SKM-1 (cell line): ENCODE results near the gene MYL6B.
"Not testable (repeated sequence)": the region's sequence is repeated elsewhere in the genome, so short reads cannot be mapped to it uniquely, and the experiment has no call there.

Experiments
- DNase-seq: peaks from one replicate; lab custom pipeline; 2025; ENCODE audit not compliant: unreplicated experiment; lab: John Stamatoyannopoulos, UW

Gene MYL6B

DNA sequence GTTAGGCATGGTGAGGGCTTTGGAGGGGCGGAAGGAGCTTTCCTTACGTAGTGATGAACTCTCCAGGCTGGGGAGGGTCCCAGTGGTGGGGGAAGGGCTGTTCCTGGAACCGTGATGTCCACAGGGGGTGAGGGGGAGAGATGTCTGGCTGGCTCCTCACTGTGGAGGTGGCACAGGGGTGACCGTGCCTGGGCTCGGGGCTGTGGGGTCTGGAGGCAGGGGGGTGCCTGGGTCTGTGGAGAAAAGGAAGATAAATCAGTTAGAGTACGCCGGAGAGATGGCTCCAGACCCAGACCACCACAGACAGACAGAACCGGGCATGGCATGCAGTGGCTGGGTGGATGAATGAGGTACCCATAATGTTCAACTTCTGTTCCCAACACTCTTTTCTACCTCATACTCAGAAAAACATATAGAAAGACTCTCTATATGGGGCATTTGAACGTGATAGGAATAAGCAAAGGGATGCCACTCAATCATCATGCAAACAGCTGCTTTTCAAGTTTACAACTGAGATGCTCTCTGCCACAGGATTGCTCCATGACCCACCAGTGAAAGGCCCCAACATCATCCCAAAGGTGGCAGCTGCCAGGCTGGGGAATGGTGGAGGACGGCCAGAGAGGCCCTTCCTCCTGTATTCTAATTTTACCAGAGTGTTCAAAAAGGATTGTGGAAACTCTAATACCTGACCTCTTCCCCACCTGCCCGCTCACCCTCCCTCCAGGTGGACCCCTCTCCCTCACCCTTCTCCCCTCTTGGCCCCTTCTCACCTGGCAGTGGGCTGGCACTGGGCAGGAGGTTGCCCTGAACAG is 11.4 kb downstream of the MYL6B start:
- DNase-seq: no peak

DNA sequence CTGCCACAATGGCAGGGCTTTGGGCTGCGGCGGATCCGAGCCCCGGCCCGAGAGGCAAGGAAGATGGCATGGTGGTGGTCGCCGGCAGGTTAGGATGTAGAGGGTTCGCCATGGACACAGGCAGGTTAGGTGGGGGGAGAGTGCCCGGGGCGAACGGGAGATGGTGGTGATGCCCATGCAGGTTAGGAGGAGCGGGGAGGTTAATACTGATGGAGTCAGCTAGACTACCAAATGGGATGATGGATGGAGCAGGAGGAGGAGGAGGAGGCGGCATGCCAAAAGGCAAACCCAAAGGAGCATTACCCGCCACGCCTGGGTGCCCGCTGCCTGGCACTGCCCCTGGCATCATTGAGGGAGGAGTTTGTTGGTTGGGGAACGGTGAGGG is 11.9 kb downstream of the MYL6B start:
- DNase-seq: no peak

DNA sequence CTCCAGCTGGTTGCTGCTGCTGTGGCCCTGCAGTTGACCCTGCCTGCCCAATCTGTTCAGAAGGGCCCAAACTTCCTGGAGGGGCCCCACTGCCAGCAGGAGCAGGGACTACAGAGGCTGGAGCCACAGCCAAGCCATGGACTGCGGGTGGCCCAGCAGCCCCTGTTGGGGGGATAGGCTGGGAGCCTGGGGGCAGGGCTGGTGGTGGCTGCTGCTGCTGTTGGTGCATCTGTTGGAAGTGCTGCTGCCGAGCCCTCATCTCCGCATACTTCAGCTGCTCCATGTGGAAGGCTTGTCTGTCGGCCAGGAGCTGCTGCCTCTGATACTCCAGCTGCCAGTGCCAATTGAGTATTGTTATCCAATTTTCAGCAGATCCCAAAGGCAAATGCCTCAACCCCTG is 13.0 kb downstream of the MYL6B start:
- no peak for DNase-seq

DNA sequence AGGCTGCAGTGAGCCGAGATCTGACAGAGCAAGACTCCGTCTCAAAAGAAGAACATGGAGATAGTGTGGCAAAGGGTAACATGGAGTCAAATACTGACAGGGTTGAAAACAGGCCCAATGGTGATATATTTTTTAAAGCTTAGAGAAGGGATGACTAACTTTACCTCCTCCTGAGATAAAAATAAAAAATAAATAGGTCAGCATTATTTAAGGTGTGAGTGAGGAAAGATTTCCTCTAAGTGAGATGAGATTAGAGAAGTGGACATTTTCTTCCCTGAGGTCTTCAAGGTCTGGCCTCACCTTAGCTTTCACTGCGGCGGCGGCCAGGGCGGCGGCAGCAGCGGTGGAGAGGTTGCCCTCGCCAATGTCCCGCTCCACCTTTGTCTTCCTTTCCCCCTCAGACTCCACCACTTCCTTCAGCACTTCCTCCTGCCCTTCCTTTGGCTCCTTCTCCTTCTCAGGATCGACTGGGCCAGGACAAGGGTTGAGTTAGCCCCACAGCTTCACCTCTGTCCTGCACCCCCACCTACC is 16.9 kb downstream of the MYL6B start:
- no peak for DNase-seq

DNA sequence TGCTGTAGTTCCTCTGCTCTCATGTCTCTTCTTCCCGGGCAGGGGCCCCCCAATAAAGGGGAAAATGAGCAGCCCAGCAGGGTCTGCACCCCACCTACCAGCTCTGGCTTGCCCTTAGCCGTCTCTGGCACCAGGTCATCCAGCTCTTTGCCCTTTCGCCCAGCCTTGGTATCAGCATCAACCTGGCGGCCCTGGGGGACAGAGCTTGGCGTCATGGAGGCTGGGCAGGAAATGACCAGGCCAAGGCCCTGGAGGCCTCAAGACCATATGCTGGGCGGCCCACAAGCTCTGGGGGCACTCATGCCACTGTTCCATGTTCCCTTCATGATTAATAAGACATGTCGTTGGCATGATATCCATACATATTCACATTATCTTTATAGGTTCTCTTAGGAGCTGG is 20.5 kb downstream of the MYL6B start:
- no peak for DNase-seq

DNA sequence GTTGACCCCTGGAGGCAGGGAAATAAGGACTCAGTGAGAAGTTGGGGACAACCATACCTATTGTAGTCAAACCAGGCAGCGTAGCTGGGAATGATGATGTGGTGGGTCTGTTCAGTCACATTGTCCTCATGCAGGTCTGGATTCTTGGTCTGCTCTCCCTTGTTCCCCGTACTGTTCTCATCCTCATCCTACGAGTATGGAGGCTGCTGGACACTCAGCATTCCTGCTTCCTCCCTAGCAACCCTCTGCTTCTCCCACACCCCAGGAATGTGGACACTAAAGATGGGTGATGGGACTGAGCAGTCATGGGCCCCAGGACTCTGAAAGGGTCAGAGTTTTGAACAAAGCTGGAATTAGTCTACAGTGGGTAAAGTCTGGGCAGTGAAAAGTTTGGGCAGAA is 26.0 kb downstream of the MYL6B start:
- no peak for DNase-seq

DNA sequence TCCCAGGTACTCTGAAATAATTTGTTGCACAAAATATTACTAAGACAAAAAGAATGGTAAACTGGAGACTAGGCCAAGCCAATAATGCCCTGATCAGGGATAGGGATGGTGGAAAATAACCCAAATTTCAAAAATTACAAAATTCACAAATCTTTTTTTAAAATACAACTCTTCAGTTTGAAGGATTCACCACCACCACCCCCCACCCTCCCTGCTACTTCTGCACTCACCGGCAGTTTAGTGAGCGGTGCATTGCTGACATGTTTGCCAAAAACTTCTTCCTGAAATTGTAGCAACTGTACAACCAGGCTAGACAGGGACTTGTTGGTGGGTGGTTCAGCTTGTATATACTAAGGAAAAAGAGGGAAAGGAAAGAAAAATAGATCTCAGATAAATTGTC is 34.6 kb downstream of the MYL6B start:
- no peak for DNase-seq

DNA sequence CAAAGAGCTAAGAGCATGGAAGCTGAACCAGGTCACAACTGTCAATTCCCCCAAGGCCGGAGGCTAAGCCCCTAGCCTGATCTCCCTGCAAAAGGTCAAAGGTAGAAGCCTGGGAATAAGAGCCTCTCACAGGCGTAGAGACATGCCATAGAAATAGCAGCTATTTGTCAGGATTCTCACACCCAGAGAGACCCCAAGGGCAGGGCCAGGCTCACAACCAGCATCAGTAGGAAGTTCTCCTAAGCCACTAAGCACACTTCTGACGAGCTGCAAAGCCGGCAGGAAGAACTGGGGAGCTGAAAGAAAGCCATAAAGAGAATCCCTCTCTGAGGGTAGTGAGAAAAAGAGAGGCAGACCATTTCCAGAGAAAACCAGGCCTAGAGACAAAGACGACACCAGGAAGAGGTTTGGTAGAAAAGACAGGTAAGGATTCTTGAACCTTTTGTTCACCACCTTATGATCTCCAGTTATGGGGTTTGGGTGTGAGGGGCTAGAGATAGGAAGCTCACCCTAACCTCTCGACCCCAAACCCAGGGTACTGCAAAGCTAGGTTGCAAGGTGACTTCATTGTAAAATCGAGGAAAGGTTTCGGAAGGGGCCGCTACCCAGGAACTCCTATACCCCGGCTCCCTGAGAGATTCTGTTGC is 35.9 kb downstream of the MYL6B start:
- no peak for DNase-seq

DNA sequence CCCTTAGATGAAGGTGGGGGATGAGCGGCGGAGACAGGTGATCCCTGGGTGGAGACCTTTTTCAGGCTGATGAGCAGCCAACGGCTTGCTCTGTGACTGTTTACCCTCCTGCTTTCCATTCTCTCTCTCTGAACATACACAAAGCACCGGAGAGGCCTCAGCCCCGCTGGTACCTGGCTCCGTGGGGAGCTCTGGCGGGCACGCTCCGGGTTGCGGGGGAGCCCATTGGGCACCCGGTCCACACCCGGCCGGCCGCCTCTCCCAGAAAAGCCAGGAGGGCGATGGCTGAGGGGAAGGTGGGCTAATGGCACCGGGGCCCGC is 36.4 kb downstream of the MYL6B start:
- no peak for DNase-seq

DNA sequence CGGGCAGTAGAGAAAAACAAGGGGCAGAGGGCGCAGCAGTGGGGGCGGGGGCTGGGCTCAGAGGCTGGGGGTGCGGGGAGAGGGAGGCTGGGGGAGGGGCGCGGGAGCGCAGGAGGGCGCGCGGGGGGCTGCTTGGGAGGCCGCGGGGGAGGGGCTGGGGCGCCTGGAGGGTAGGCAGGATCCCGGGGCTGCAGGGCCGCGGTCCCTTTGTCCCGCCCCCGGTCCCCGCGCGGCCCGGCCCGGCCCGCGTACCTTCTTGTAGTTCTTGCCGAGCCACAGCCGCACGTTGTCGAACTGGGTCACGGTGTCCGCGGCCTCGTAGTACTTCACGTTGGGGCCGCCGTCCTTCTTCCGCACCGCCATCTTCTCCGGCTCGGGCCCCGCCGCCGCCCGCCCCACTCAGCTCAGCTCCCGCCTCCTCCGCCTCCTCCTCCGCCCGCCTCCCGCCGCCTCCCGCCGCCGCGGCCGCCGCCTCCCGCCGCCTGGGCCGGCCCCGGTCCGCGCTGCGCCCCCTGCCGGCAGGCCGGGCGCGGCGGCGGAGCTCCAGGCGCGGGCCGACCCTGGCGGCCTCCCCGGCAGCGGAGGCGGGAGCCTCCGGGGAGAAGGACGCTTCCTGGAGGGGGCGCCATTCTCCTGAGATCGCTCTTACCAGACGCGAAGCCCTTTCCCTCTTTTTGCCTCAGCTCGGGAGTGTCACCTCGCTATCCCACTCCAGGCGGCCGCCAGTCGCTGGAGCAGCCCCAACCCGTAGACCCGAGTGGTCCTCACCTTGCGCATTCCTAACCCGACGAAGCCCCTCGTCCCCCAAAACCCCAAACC is 36.9 kb downstream of the MYL6B start, which contains the start of gene SMARCC2:
SMARCC2 (minus strand) TSS at position 385 of the 819 bp plus-strand sequence; CDS start at position 363, 22 bp downstream.
- no peak for DNase-seq

DNA sequence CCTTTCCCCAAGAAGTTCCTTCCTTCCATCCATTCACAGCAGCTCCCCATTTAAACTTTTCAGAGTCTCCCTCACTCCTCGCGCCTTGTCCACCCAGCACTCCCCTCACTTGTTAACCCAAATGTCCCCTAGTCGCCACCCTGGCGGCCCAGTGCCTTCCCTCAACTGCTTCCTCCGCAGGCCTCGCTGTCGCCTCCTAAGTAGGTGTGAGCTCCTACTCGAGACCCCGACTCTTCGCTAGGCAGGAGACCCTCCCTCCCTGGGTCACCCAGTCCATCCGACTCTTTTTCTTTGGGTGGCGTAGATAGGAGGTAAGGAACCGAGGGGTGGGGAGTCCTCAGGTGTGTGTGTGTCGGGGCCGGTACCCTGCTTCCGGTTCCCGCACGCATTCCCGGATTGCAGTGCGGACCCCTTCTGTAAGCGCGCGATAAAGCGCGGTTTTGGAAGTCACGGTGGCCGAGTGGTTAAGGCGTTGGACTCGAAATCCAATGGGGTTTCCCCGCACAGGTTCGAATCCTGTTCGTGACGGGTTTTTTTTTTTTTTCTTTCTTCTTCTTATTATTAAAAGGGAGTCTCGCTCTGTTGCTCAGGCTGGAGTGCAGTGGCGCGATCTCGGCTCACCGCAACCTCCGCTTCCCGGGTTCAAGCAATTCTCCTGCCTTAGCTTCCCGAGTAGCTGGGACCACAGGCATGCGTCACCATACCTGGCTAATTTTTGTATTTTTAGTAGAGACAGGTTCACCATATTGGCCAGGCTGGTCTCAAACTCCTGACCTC is 37.7 kb downstream of the MYL6B start:
- peak; percentile 8 for DNase-seq

DNA sequence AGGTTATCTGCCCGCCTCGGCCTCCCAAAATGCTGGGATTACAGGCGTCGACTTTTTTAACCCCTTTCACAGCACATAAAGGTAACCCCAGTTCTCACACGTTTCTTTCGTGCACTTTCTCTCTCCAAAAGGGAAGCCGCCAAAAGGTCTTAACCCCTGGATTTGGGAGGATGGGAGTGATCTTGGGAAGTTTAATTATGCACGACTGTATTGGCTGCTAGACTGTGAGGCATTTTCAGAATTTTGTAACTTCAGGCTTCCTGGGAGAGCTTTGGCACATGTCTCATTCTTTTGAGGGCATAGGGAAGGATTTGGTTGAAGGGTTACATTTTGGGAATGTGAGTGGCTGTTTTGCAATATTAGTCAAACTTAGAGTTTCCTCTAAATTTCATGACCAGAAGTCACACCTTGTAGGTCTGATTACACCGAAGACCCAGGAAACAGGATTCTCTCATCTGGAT is 38.3 kb downstream of the MYL6B start:
- no peak for DNase-seq

DNA sequence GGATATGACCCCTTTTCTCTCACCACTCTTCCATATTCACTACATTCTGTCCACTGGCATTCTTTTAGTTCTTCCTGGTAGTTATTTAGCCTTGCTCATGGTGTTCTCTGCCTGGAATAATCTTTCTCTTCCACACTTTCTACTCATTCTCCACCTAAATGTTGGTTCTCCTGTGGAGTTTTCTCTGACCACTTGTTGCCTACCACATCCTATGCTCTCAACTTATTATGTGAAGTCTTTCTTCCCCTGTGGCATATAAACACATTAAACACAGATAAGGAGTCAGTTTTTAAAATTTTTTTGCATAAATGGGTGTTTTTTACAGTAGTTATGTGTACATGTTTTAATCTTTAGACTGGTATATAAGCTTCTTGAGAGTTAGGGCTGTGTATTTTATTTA is 40.2 kb downstream of the MYL6B start:
- DNase-seq: no peak

DNA sequence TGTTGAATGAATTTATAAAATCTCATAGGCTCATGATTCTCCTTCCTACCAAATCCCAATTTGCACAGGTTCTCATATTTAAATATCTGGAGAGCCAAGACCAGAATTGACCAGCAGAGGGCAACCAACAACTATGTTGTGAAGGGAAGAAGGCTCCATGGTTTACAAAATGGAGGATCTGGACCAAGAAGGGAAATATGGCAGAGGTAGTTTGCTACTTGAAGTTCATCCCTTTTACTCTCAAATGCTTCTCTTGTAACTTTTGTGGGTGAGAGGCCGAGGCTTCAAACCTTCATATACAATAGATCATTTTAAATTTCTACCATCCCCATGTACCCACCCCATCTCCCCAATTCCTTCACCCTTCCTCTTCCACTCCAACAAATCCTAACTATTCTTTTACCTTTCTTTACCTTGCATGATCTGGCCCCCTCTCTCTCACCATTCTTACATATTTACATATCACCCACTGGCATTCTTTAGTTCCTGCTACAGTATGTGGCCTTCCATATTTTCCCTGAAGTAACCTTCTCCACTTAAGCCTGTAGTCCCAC is 40.7 kb downstream of the MYL6B start:
- DNase-seq: peak; percentile 21

DNA sequence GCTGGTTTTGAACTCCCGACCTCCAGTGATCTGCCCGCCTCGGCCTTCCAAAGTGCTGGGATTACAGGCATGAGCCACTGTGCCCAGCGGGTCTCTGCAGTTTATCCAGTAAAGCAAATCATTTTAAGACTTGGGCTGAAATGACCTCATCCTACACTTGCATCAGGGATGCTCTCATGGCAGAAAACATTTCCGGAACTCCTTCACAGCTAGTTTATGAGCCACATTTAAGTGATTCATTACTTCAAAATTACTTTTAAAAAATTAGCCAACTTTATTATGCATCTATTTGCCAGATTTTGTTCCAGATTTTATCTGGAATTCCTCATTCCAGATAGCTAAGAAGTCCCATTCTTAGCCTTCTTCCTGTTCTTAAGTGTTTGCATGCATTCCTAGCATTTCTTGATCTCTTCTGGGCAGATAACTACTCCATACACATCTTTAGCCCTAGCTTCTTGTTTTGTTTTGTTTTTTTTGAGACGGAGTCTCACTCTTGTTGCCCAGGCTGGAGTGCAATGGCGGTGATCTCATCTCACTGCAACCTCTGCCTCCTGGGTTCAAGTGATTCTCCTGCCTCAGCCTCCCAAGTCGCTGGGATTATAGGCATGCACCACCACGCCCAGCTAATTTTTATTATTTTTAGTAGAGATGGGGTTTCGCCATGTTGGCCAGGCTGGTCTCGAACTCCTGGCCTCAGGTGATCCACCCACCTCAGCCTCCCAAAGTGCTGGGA is 44.6 kb downstream of the MYL6B start:
- DNase-seq: not testable (repeated sequence)

DNA sequence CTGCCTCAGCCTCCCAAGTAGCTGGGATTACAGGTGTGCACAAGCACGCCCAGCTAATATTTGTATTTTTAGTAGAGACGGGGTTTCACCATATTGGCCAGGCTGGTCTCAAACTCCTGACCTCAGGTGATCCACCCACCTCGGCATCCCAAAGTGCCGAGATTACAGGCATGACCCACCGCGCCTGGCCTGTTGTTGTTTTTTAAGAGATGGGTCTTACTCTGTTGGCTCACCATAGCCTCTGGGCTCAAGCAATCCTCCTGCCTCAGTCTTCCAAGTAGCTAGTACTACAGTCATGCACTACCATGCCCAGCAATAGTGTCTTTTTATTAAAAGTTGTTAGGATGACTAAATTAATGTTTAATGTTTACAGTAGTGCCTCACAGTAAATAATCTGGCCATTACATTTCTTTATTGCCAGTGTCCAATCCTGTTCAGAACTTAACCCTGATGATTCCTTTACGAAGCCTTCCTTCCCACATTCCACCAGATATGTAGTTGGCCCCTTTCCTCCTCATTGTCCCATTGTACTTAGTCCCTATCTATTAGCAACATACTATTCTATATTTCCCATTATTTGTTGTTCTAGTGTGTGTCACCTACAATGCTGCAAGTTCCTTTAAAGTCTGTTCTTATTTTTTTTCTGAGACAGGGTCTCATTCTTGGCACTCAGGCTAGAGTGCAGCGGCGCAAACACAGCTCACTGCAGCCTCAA is 45.7 kb downstream of the MYL6B start:
- no peak for DNase-seq

DNA sequence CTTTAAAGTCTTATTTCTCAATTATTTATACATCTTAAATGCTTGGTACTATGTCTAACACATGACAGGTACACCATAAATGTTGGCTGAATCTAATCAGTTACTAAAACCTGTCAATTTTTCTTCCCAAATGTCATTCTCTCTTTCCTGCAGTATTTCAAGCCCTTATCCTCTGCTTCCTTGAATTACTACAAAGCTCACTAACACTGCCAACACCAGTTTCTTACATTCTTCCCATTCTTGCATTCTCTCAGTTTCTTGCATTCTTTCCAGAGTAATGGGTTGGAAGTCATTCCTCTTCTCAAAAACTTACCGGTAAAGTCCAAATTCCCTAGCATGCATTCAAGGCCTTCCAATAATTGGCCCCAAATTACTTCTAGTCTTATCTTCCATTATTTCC is 46.4 kb downstream of the MYL6B start:
- DNase-seq: no peak

DNA sequence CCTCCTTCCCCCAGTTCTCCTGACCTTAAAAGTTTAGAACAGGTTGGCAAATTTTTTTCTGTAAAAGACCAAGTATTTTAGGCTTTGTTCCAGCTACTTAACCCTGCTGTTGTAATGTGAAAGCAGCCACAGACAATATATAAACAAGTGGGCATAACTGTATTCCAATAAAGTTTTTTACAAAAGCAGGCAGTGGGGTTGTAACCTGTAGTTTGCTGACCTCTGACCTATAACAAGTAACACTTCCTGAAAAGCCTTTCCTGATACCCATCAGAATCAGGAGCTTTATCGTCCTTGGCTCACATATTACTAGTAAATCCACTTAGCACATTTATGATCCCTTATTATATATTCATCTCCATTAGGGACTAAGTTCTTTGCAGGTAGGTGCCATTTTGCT is 50.0 kb downstream of the MYL6B start:
- no peak for DNase-seq

DNA sequence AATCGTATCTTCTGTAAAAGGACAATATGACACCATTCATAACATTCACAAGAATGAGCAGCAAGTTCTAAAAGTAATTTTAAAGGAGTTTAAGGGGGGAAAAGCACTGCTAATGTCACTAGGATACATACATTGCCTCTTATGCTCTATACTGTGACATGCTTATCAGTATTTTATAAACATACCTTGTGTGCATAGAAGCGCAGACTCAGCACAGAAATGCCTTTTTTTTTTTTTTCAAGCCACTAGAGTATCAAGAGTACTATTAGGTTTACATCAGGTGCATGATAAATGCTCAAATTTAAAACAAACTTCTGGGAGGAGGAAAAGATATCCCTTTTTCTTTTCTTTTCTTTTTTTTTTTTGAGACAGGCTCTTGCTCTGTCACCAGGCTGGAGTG is 50.5 kb downstream of the MYL6B start:
- DNase-seq: no peak
